ENCODE results near the gene IFIT2. TPM values are rescaled to one million over a fixed set of nuclear protein-coding genes. Genes with fewer than 3 reads are reported as not detected.
"Not testable (repeated sequence)": the region's sequence is repeated elsewhere in the genome, so short reads cannot be mapped to it uniquely, and the experiment has no call there.

IFIT2 gene
- total RNA-seq, 1 experiment from 2014 or later, result 1.0 TPM

- ATAC-seq, result not testable (repeated sequence)
Measured at GRCh38 chr10:89331487-89332122, 29.8 kb downstream of the IFIT2 start.

GRCh38 chr10:89332123-89332633, 30.3 kb downstream of the IFIT2 start:
- DNase-seq (ENCODE audit: low read depth, low spot score), result no peak
- TF ChIP-seq POLR2AphosphoS5 (IDR thresholded peaks at IDR 0.05; ENCODE audit: low read depth, low read length), result no peak
- no peak for TF ChIP-seq RAD21 (IDR thresholded peaks at IDR 0.05; ENCODE audit: low read depth)
- TF ChIP-seq SP1 (IDR thresholded peaks at IDR 0.05; ENCODE audit: low read depth), result no peak
- no peak for TF ChIP-seq TCF7L2 (IDR thresholded peaks at IDR 0.05; ENCODE audit: borderline replicate concordance, extremely low read depth, insufficient read depth, insufficient read length)
- H3K4me2 ChIP-seq (ENCODE audit: low read length), result no peak overlapping the region
- H3K27me3 ChIP-seq (ENCODE audit: insufficient read depth, low read length), result no peaks in the 10 kb centered on the region
- intact Hi-C loops (cut with micrococcal nuclease), result no loop called here
- ChIA-PET CTCF (no interaction called here), POLR2A (no interaction called here), RAD21 (ENCODE audit: low non-redundant PET in 1 of 2, low total read pairs in 2 of 2, uncharacterized antibody in 2 of 2, unreplicated experiment in 2 of 2) (no interaction called here)
- H3K9ac ChIP-seq (ENCODE audit: low read length), result no peak overlapping the region
- no peaks in the 10 kb centered on the region for H4K20me1 ChIP-seq (ENCODE audit: insufficient read depth)
- H3K9me3 ChIP-seq (ENCODE audit: control insufficient read depth in 1 of 2, insufficient read depth in 1 of 2, low read depth in 1 of 2, low read length in 2 of 2), result no peaks in the 10 kb centered on the region
- H3K9me2 ChIP-seq (ENCODE audit: insufficient read depth), result no peaks in the 10 kb centered on the region
- ATAC-seq, result no peak
- no peaks in the 10 kb centered on the region for H3K79me2 ChIP-seq (ENCODE audit: insufficient read depth, low read length)
- H3K4me1 ChIP-seq (ENCODE audit: control insufficient read depth in 1 of 2, insufficient read depth in 2 of 2, low read length in 2 of 2), result peaks cover 12 to 31% of the 10 kb centered on the region in 2 experiments; a peak in 3 of 4 replicates
- H3K36me3 ChIP-seq (ENCODE audit: control insufficient read depth in 1 of 2, insufficient read depth in 2 of 2, low read length in 2 of 2), result no peaks in the 10 kb centered on the region
- no peak overlapping the region for H3K4me3 ChIP-seq (replicated peaks in 1 of 2; ENCODE audit: low read depth in 1 of 2, low read length in 2 of 2)
- H3K27ac ChIP-seq (ENCODE audit: low read depth, low read length), result no peak overlapping the region
- H2AFZ ChIP-seq (ENCODE audit: low read depth, low read length, poor library complexity, severe bottlenecking), result no peak overlapping the region
- no TSS peak for BruUV-seq (replicated peaks)

More at GRCh38 chr10:89331487-89332122, 29.8 kb downstream of the IFIT2 start:
- H3K4me1 ChIP-seq (ENCODE audit: control insufficient read depth in 1 of 2, insufficient read depth in 2 of 2, low read length in 2 of 2), result peaks cover 12 to 30% of the 10 kb centered on the region in 2 experiments; a peak in 3 of 4 replicates
- POLR2A ChIA-PET; H3K27me3 ChIP-seq (ENCODE audit: insufficient read depth, low read length); H3K27ac ChIP-seq (ENCODE audit: low read depth, low read length); H4K20me1 ChIP-seq (ENCODE audit: insufficient read depth); BruUV-seq (replicated peaks); RAD21 ChIA-PET (ENCODE audit: low non-redundant PET in 1 of 2, low total read pairs in 2 of 2, uncharacterized antibody in 2 of 2, unreplicated experiment in 2 of 2); H3K9me3 ChIP-seq (ENCODE audit: control insufficient read depth in 1 of 2, insufficient read depth in 1 of 2, low read depth in 1 of 2, low read length in 2 of 2); H3K9me2 ChIP-seq (ENCODE audit: insufficient read depth); H3K4me3 ChIP-seq (replicated peaks in 1 of 2; ENCODE audit: low read depth in 1 of 2, low read length in 2 of 2); H3K9ac ChIP-seq (ENCODE audit: low read length); CTCF ChIA-PET; DNase-seq (ENCODE audit: low read depth, low spot score); H3K36me3 ChIP-seq (ENCODE audit: control insufficient read depth in 1 of 2, insufficient read depth in 2 of 2, low read length in 2 of 2); H2AFZ ChIP-seq (ENCODE audit: low read depth, low read length, poor library complexity, severe bottlenecking); H3K79me2 ChIP-seq (ENCODE audit: insufficient read depth, low read length); intact Hi-C loops (cut with micrococcal nuclease); H3K4me2 ChIP-seq (ENCODE audit: low read length): not testable (repeated sequence)

Data from HCT116 (cell line).